Naive thymus-derived CD4-positive, alpha-beta T cell (primary cell): ENCODE data around the gene EXTL2. TPM values are rescaled to one million over a fixed set of nuclear protein-coding genes. Genes with fewer than 3 reads are reported as not detected.

Experiments
- ATAC-seq: fragments of 150-1000 bp; cut with Tn5 transposase; 2 replicates; pipeline ENCODE4 v1.10.0; 2021; ENCODE audit warnings: mild to moderate bottlenecking, moderate library complexity
- CTCF ChIA-PET: fragments of 350-600 bp; sonication (Branson Sonifier 250); formaldehyde crosslinking; loops from one replicate; lab custom pipeline; 2021; ENCODE audit warnings: antibody characterized with exemption; lab: Charles Lee
- POLR2A ChIA-PET: fragments of 350-600 bp; sonication (Branson Sonifier 250); formaldehyde crosslinking; loops from one replicate; lab custom pipeline; 2021; ENCODE audit warnings: antibody characterized with exemption, inconsistent platforms; lab: Charles Lee
- DNase-seq, 9 donors: peaks; one replicate each; pipeline versions ENCODE4 v3.0.0 to v3.0.0-alpha.2; 2020 to 2022; ENCODE audit warnings: mixed read lengths in 1 of 9
- H3K27ac ChIP-seq: one replicate; pipeline ENCODE4 v1.7.0; 2013; ENCODE audit warnings: mild to moderate bottlenecking, low read depth, low read length, moderate library complexity
- H3K27me3 ChIP-seq, 2 donors: one replicate each; pipeline ENCODE4 v1.7.0; 2013; ENCODE audit warnings: low read length in 2 of 2, mild to moderate bottlenecking in 2 of 2, moderate library complexity in 2 of 2; ENCODE audit not compliant: control insufficient read depth in 2 of 2, insufficient read depth in 2 of 2
- H3K36me3 ChIP-seq, 3 experiments: 1 replicate in 2 of 3; 2 replicates in 1 of 3; pipeline ENCODE4 v1.7.0; 2013; ENCODE audit warnings: low read length in 3 of 3, mild to moderate bottlenecking in 3 of 3, moderate library complexity in 1 of 3; ENCODE audit not compliant: insufficient read depth in 3 of 3, control insufficient read depth in 2 of 3
- H3K4me1 ChIP-seq, 2 donors: one replicate each; pipeline ENCODE4 v1.7.0; 2013; ENCODE audit warnings: low read length in 2 of 2, mild to moderate bottlenecking in 2 of 2, moderate library complexity in 1 of 2; ENCODE audit not compliant: control insufficient read depth in 2 of 2, insufficient read depth in 2 of 2
- H3K4me3 ChIP-seq: 2 replicates; pipeline ENCODE4 v1.7.0; 2013; ENCODE audit warnings: mild to moderate bottlenecking, low read length
- H3K9me3 ChIP-seq, 3 experiments: 1 replicate in 2 of 3; 2 replicates in 1 of 3; pipeline ENCODE4 v1.7.0; 2013; ENCODE audit warnings: low read length in 3 of 3; ENCODE audit not compliant: control insufficient read depth in 2 of 3
- H3K27ac Mint-ChIP-seq, 9 donors: one replicate each; pipeline ENCODE4 v1.8.0; 2020 to 2022; ENCODE audit warnings: mixed read lengths in 9 of 9, mild to moderate bottlenecking in 8 of 9, moderate library complexity in 5 of 9, inconsistent platforms in 2 of 9
- H3K27me3 Mint-ChIP-seq, 5 donors: one replicate each; pipeline ENCODE4 v1.8.0; 2021 to 2022; ENCODE audit warnings: mixed read lengths in 5 of 5, mild to moderate bottlenecking in 1 of 5
- H3K36me3 Mint-ChIP-seq, 5 donors: one replicate each; pipeline ENCODE4 v1.8.0; 2020 to 2022; ENCODE audit warnings: mixed read lengths in 5 of 5, mild to moderate bottlenecking in 3 of 5, inconsistent platforms in 1 of 5
- H3K4me1 Mint-ChIP-seq, 7 donors: one replicate each; pipeline ENCODE4 v1.8.0; 2020 to 2022; ENCODE audit warnings: mixed read lengths in 7 of 7, mild to moderate bottlenecking in 3 of 7, inconsistent platforms in 1 of 7
- H3K4me3 Mint-ChIP-seq, 10 donors: one replicate each; pipeline ENCODE4 v1.8.0; 2020 to 2022; ENCODE audit warnings: mild to moderate bottlenecking in 10 of 10, mixed read lengths in 10 of 10, moderate library complexity in 6 of 10, inconsistent platforms in 2 of 10
- H3K9me3 Mint-ChIP-seq, 11 donors: one replicate each; pipeline ENCODE4 v1.8.0; 2020 to 2022; ENCODE audit warnings: mixed read lengths in 11 of 11, mild to moderate bottlenecking in 4 of 11, inconsistent platforms in 1 of 11, moderate library complexity in 1 of 11
- intact Hi-C, 2 donors: fragments of 100-400 bp; cut with micrococcal nuclease; formaldehyde crosslinking; loops; one replicate each; pipeline ENCODE4 v1.15.1; 2023
- polyA plus RNA-seq, 2 donors: library from polyadenylated mRNA; unstranded; fragments of 300-500 nt; fragmentation: Illumina TruSeq; gene quantifications; one replicate each; pipeline ENCODE4 v1.2.3, GENCODE V29; 2021
- total RNA-seq, 6 experiments: library from RNA in 5 of 6; stranded (reverse) in 5 of 6; gene quantifications; 1 replicate in 5 of 6; 2 replicates in 1 of 6; pipeline ENCODE4 v1.2.3 and lab custom pipeline; 2021 to 2026

The EXTL2 gene
- total and polyA plus RNA-seq, 7 experiments from 2014 or later = 1.5 to 4.6 (median 3.2) TPM

GRCh38 chr1:100903777-100904176, 9.1 kb upstream of the EXTL2 start:
- Mint-ChIP-seq H3K4me1 (peaks cover 42 to 91% (median 67%) of the 10 kb centered on the region in 7 donors), H3K4me3 (no peak overlapping the region), H3K36me3 (peaks cover 14 to 63% (median 55%) of the 10 kb centered on the region in 5 donors), H3K27me3 (no peaks in the 10 kb centered on the region), H3K27ac (peak overlapping the region in 1 of 9 donors; percentile 42), H3K9me3 (peaks cover 0 to 4% (median 0%) of the 10 kb centered on the region in 11 donors)
- peaks cover 0 to 6% of the 10 kb centered on the region in 2 donors for H3K4me1 ChIP-seq
- intact Hi-C loops = no loop called here
- ChIA-PET POLR2A (interaction anchor here (1.0 kb wide), 1 partner anchor 10 kb away, joined by 5 read pairs; no protein-coding TSS in a partner anchor), CTCF (interaction anchor here (0.6 to 0.7 kb wide), 2 partner anchors 11 to 232 kb away, joined by 3 read pairs; no protein-coding TSS in a partner anchor)
- peaks cover 0 to 37% (median 11%) of the 10 kb centered on the region in 3 experiments for H3K36me3 ChIP-seq
- no peak overlapping the region for H3K27ac ChIP-seq
- no peak for DNase-seq
- H3K27me3 ChIP-seq = no peaks in the 10 kb centered on the region
- ATAC-seq = no peak
- peaks cover 0 to 3% (median 0%) of the 10 kb centered on the region in 3 experiments for H3K9me3 ChIP-seq
- no peak overlapping the region for H3K4me3 ChIP-seq

- Mint-ChIP-seq H3K9me3 (peaks cover 0 to 4% (median 0%) of the 10 kb centered on the region in 11 donors), H3K27me3 (no peaks in the 10 kb centered on the region), H3K27ac (no peak overlapping the region), H3K4me3 (peak overlapping the region in 2 of 10 donors; percentile 27 to 34), H3K36me3 (peaks cover 4 to 56% (median 51%) of the 10 kb centered on the region in 5 donors), H3K4me1 (peaks cover 38 to 94% (median 70%) of the 10 kb centered on the region in 7 donors)
- H3K36me3 ChIP-seq = peaks cover 0 to 27% (median 4%) of the 10 kb centered on the region in 3 experiments
- H3K4me1 ChIP-seq = peaks cover 3 to 7% of the 10 kb centered on the region in 2 donors
- H3K9me3 ChIP-seq = peaks cover 0 to 3% (median 0%) of the 10 kb centered on the region in 3 experiments
- intact Hi-C loops = no loop called here
- ATAC-seq (no peak), DNase-seq (no peak)
- H3K27ac ChIP-seq = no peak overlapping the region
- POLR2A ChIA-PET = interaction anchor here (1.0 kb wide), 1 partner anchor 9 kb away, joined by 4 read pairs; no protein-coding TSS in a partner anchor
- no peak overlapping the region for H3K4me3 ChIP-seq
- H3K27me3 ChIP-seq = no peaks in the 10 kb centered on the region
- CTCF ChIA-PET = interaction anchor here (0.5 to 1.1 kb wide), 2 partner anchors 338 to 445 kb away, joined by 3 to 4 read pairs; no protein-coding TSS in a partner anchor
Measured at GRCh38 chr1:100902365-100902764, 7.7 kb upstream of the EXTL2 start.

GRCh38 chr1:100896481-100896982, 1.9 kb upstream of the EXTL2 start:
- Histone ChIP-seq H3K27me3 (no peaks in the 10 kb centered on the region), H3K4me3 (peak overlapping the region; percentile 96), H3K27ac (peak overlapping the region; percentile 95), H3K4me1 (peaks cover 7 to 10% of the 10 kb centered on the region in 2 donors), H3K9me3 (no peaks in the 10 kb centered on the region), H3K36me3 (peaks cover 0 to 22% (median 0%) of the 10 kb centered on the region in 3 experiments)
- ChIA-PET CTCF (interaction anchor here (0.6 kb wide), 1 partner anchor 28 kb away, joined by 3 read pairs; no protein-coding TSS in a partner anchor), POLR2A (interaction anchor here (0.6 to 3.1 kb wide), 12 partner anchors 10 to 413 kb away, joined by 3 to 17 read pairs (median 7); no protein-coding TSS in a partner anchor)
- H3K36me3 Mint-ChIP-seq = peaks cover 8 to 27% (median 22%) of the 10 kb centered on the region in 5 donors
- H3K27me3 Mint-ChIP-seq = no peaks in the 10 kb centered on the region
- ATAC-seq (peak; percentile 80), DNase-seq (peak; percentile 32 to 85 (median 71))
- H3K4me3 Mint-ChIP-seq = peak overlapping the region; percentile 91 to 100 (median 99)
- H3K4me1 Mint-ChIP-seq = peaks cover 21 to 63% (median 57%) of the 10 kb centered on the region in 7 donors
- H3K9me3 Mint-ChIP-seq = peaks cover 0 to 8% (median 0%) of the 10 kb centered on the region in 11 donors
- intact Hi-C loops = loop anchor here (1.0 to 10.0 kb wide), 11 partner anchors 129 to 932 kb away; partner anchors contain the start of genes RTCA (in 2 of the 2), CDC14A (in 1 of the 2), DPH5 (in 1 of the 2) and SLC35A3 (in 1 of the 2)
- peak overlapping the region; percentile 95 to 100 (median 99) for H3K27ac Mint-ChIP-seq

- Mint-ChIP-seq H3K9me3 (peaks cover 0 to 8% (median under 1%) of the 10 kb centered on the region in 11 donors), H3K4me1 (peaks cover 17 to 58% (median 50%) of the 10 kb centered on the region in 7 donors), H3K4me3 (peak within 1 kb of the TSS; percentile 91 to 100 (median 99)), H3K27me3 (no peaks in the 10 kb centered on the region), H3K27ac (peak within 1 kb of the TSS; percentile 95 to 100 (median 99)), H3K36me3 (peaks cover 13 to 29% (median 22%) of the 10 kb centered on the region in 5 donors)
- Histone ChIP-seq H3K9me3 (no peaks in the 10 kb centered on the region), H3K4me1 (peaks cover 7 to 10% of the 10 kb centered on the region in 2 donors), H3K27me3 (no peaks in the 10 kb centered on the region), H3K36me3 (peaks cover 0 to 18% (median 0%) of the 10 kb centered on the region in 3 experiments), H3K4me3 (peak within 1 kb of the TSS; percentile 96), H3K27ac (peak within 1 kb of the TSS; percentile 95)
- ATAC-seq (peak; percentile 90), DNase-seq (peak; percentile 93 to 99 (median 94))
- intact Hi-C loops = loop anchor here (1.0 to 10.0 kb wide), 17 partner anchors 17 to 1046 kb away; partner anchors contain the start of genes CDC14A (in 2 of the 2), RTCA (in 2 of the 2), TRMT13 (in 2 of the 2) and AGL (in 1 of the 2)
- CTCF ChIA-PET = interaction anchor here (0.6 kb wide), 1 partner anchor 28 kb away, joined by 3 read pairs; no protein-coding TSS in a partner anchor
- POLR2A ChIA-PET = interaction anchor here (0.6 to 3.1 kb wide), 15 partner anchors 10 to 856 kb away, joined by 3 to 17 read pairs (median 4); no protein-coding TSS in a partner anchor
Measured at GRCh38 chr1:100895540-100896480, 1.2 kb upstream of the EXTL2 start, which contains the start of gene SLC30A7. Gene SLC30A7 (plus strand): TSS chr1:100896090. CDS start chr1:100896263, 173 bp downstream.

- no peak overlapping the region for H3K4me3 ChIP-seq
- CTCF ChIA-PET = interaction anchor here (0.8 to 1.5 kb wide), 2 partner anchors 8 to 438 kb away, joined by 3 to 4 read pairs; no protein-coding TSS in a partner anchor
- H3K36me3 Mint-ChIP-seq = peaks cover 15 to 28% (median 20%) of the 10 kb centered on the region in 5 donors
- ATAC-seq (no peak), DNase-seq (no peak)
- H3K27me3 Mint-ChIP-seq = no peaks in the 10 kb centered on the region
- H3K27ac Mint-ChIP-seq = peak overlapping the region in 2 of 9 donors; percentile 38 to 62
- intact Hi-C loops = loop anchor here (2.0 to 10.0 kb wide), 5 partner anchors 19 to 929 kb away; partner anchors contain the start of genes CDC14A (in 1 of the 2) and SLC35A3 (in 1 of the 2)
- peak overlapping the region; percentile 95 for H3K27ac ChIP-seq
- H3K9me3 ChIP-seq = peaks cover 0 to 11% (median 6%) of the 10 kb centered on the region in 3 experiments
- no peaks in the 10 kb centered on the region for H3K27me3 ChIP-seq
- POLR2A ChIA-PET = interaction anchor here (1.2 to 3.1 kb wide), 3 partner anchors 8 to 13 kb away, joined by 3 to 10 read pairs (median 5); no protein-coding TSS in a partner anchor
- peak overlapping the region; percentile 27 to 72 (median 46) for H3K4me3 Mint-ChIP-seq
- peaks cover 10 to 44% (median 35%) of the 10 kb centered on the region in 7 donors for H3K4me1 Mint-ChIP-seq
- H3K9me3 Mint-ChIP-seq = peaks cover 0 to 23% (median 14%) of the 10 kb centered on the region in 11 donors
- peaks cover 0 to 11% (median 0%) of the 10 kb centered on the region in 3 experiments for H3K36me3 ChIP-seq
- H3K4me1 ChIP-seq = peaks cover 7 to 10% of the 10 kb centered on the region in 2 donors
Measured at GRCh38 chr1:100893718-100894117, 924 bp downstream of the EXTL2 start.
